CD14-positive monocyte (primary cell): Measurements from ENCODE around the gene CASP9. TPM values are rescaled to one million over a fixed set of nuclear protein-coding genes. Genes with fewer than 3 reads are reported as not detected.

Experiments used
- DNase-seq, 3 donors: peaks; one replicate each; pipeline ENCODE4 v3.0.0-alpha.2; 2011 to 2022
- H2AFZ ChIP-seq: 2 replicates; pipeline ENCODE4 v1.6.0; 2012; ENCODE audit warnings: mild to moderate bottlenecking, low read depth, low read length, inconsistent platforms; ENCODE audit not compliant: insufficient read depth, poor library complexity, severe bottlenecking
- H3K27ac ChIP-seq, 2 donors: 1 replicate in 1 of 2; 2 replicates in 1 of 2; pipeline ENCODE4 v1.5.1; 2012 to 2013; ENCODE audit warnings: low read length in 2 of 2, control low read depth in 1 of 2, inconsistent platforms in 1 of 2, low read depth in 1 of 2, mild to moderate bottlenecking in 1 of 2
- H3K27me3 ChIP-seq, 2 donors: one replicate each; pipeline versions ENCODE4 v1.6.0 to v1.6.1; 2011 to 2013; ENCODE audit warnings: low read length in 2 of 2; ENCODE audit not compliant: control insufficient read depth in 2 of 2, insufficient read depth in 2 of 2
- H3K36me3 ChIP-seq, 2 donors: replicated peaks in 1 of 2; 1 replicate in 1 of 2; 2 replicates in 1 of 2; pipeline versions ENCODE4 v1.5.1 to v1.6.1; 2012 to 2013; ENCODE audit warnings: low read length in 2 of 2, control low read depth in 1 of 2, inconsistent platforms in 1 of 2, mild to moderate bottlenecking in 1 of 2; ENCODE audit not compliant: insufficient read depth in 2 of 2, control insufficient read depth in 1 of 2
- H3K4me1 ChIP-seq, 2 donors: 1 replicate in 1 of 2; 2 replicates in 1 of 2; pipeline versions ENCODE4 v1.5.1 to v1.6.1; 2012 to 2013; ENCODE audit warnings: low read length in 2 of 2, control low read depth in 1 of 2, inconsistent platforms in 1 of 2, mild to moderate bottlenecking in 1 of 2, moderate library complexity in 1 of 2; ENCODE audit not compliant: insufficient read depth in 2 of 2, control insufficient read depth in 1 of 2
- H3K4me2 ChIP-seq: replicated peaks from 2 replicates; pipeline ENCODE3; 2012; ENCODE audit warnings: low read length, moderate library complexity, mild to moderate bottlenecking; ENCODE audit not compliant: poor library complexity, severe bottlenecking; ENCODE audit errors: extremely low read depth
- H3K4me3 ChIP-seq, 3 experiments: fragments of 200-600 bp in 1 of 3; sonication (generic) in 1 of 3; replicated peaks in 1 of 3; 1 replicate in 2 of 3; 2 replicates in 1 of 3; pipeline ENCODE4 v1.5.1; 2011 to 2013; ENCODE audit warnings: low read length in 3 of 3, mild to moderate bottlenecking in 3 of 3, control low read depth in 2 of 3, low read depth in 2 of 3, inconsistent platforms in 1 of 3, moderate library complexity in 1 of 3
- H3K79me2 ChIP-seq: 2 replicates; pipeline ENCODE4 v1.6.0; 2012; ENCODE audit warnings: mild to moderate bottlenecking, control low read depth, inconsistent platforms, low read length, moderate library complexity; ENCODE audit not compliant: insufficient read depth
- H3K9ac ChIP-seq: 2 replicates; pipeline ENCODE4 v1.6.0; 2017; ENCODE audit warnings: low read length, mild to moderate bottlenecking; ENCODE audit not compliant: insufficient read depth, poor library complexity, severe bottlenecking
- H3K9me3 ChIP-seq, 2 donors: replicated peaks in 1 of 2; 1 replicate in 1 of 2; 2 replicates in 1 of 2; pipeline versions ENCODE4 v1.5.1 to v1.6.1; 2012 to 2013; ENCODE audit warnings: low read length in 2 of 2, control low read depth in 1 of 2; ENCODE audit not compliant: control insufficient read depth in 1 of 2, insufficient read depth in 1 of 2
- H4K20me1 ChIP-seq: 2 replicates; pipeline ENCODE4 v1.6.0; 2012; ENCODE audit warnings: mild to moderate bottlenecking, low read length, control low read depth, moderate library complexity; ENCODE audit not compliant: insufficient read depth
- H3K27ac Mint-ChIP-seq, 7 donors: one replicate each; pipeline ENCODE4 v1.8.0; 2020; ENCODE audit warnings: mild to moderate bottlenecking in 7 of 7, mixed read lengths in 7 of 7, moderate library complexity in 6 of 7, inconsistent platforms in 2 of 7
- H3K27me3 Mint-ChIP-seq, 3 donors: one replicate each; pipeline ENCODE4 v1.8.0; 2021 to 2022; ENCODE audit warnings: low read depth in 3 of 3, mild to moderate bottlenecking in 3 of 3, mixed read lengths in 3 of 3, moderate library complexity in 3 of 3, inconsistent platforms in 1 of 3
- H3K36me3 Mint-ChIP-seq, 2 donors: one replicate each; pipeline ENCODE4 v1.8.0; 2020; ENCODE audit warnings: mixed read lengths in 2 of 2, inconsistent platforms in 1 of 2, mild to moderate bottlenecking in 1 of 2
- H3K4me1 Mint-ChIP-seq: one replicate; pipeline ENCODE4 v1.8.0; 2020; ENCODE audit warnings: mild to moderate bottlenecking, mixed read lengths
- H3K4me3 Mint-ChIP-seq, 2 donors: one replicate each; pipeline ENCODE4 v1.8.0; 2020; ENCODE audit warnings: mild to moderate bottlenecking in 2 of 2, mixed read lengths in 2 of 2, moderate library complexity in 1 of 2
- H3K9me3 Mint-ChIP-seq, 7 donors: one replicate each; pipeline ENCODE4 v1.8.0; 2020 to 2022; ENCODE audit warnings: mixed read lengths in 7 of 7, mild to moderate bottlenecking in 6 of 7, moderate library complexity in 6 of 7, inconsistent platforms in 2 of 7
- CTCF ChIP-seq: fragments of 200-600 bp; IDR thresholded peaks from one replicate; pipeline ENCODE4 v1.8.0; 2022; ENCODE audit warnings: antibody characterized with exemption, mild to moderate bottlenecking
- WGBS: methylation state at CpG from one replicate; pipeline ENCODE4 v1.1.5; 2013; ENCODE audit warnings: missing lambda C conversion rate; ENCODE audit not compliant: insufficient coverage; 5-methylcytosine and 5-hydroxymethylcytosine counted together
- intact Hi-C, 2 donors: fragments of 100-400 bp; cut with micrococcal nuclease; formaldehyde crosslinking; loops; one replicate each; pipeline versions ENCODE4 v1.15.0 to v1.15.1; 2023
- polyA plus RNA-seq, 3 donors: library from polyadenylated mRNA; depleted of rRNA in 1 of 3; unstranded in 2 of 3; stranded (reverse) in 1 of 3; fragments of 300-500 nt in 2 of 3; fragments of >200 nt in 1 of 3; fragmentation: Illumina TruSeq in 2 of 3; gene quantifications; 1 replicate in 2 of 3; 2 replicates in 1 of 3; pipeline ENCODE4 v1.2.3, GENCODE V29; 2012 to 2021

The CASP9 gene
- polyA plus RNA-seq, 3 donors = 15.1 to 21.5 (median 21.0) TPM

- Mint-ChIP-seq H3K27ac (peak overlapping the region in 1 of 7 donors; percentile 15), H3K27me3 (peaks cover 0 to 4% (median 2%) of the 10 kb centered on the region in 3 donors), H3K4me1 (peaks cover 9% of the 10 kb centered on the region), H3K36me3 (no peaks in the 10 kb centered on the region), H3K4me3 (no peak overlapping the region), H3K9me3 (peaks cover 0 to 2% (median 0%) of the 10 kb centered on the region in 7 donors)
- no peaks in the 10 kb centered on the region for H3K79me2 ChIP-seq
- H3K36me3 ChIP-seq = no peaks in the 10 kb centered on the region
- no peak overlapping the region for H3K4me2 ChIP-seq
- DNase-seq = no peak
- no peaks in the 10 kb centered on the region for H3K4me1 ChIP-seq
- intact Hi-C loops = loop anchor here in 1 of 2 donors (5.0 kb wide), 1 partner anchor 56 kb away; no protein-coding TSS in a partner anchor
- H3K9ac ChIP-seq = no peak overlapping the region
- no peaks in the 10 kb centered on the region for H4K20me1 ChIP-seq
- no peak overlapping the region for H3K27ac ChIP-seq
- H3K4me3 ChIP-seq = no peak overlapping the region
- no peak for TF ChIP-seq CTCF
- WGBS = 91% methylated on average over 4 of the region's 11 CpGs
- H3K27me3 ChIP-seq = no peaks in the 10 kb centered on the region
- H3K9me3 ChIP-seq = no peaks in the 10 kb centered on the region
- no peak overlapping the region for H2AFZ ChIP-seq
Measured at GRCh38 chr1:15453734-15454133, 70.3 kb downstream of the CASP9 start.

GRCh38 chr1:15452866-15453571 lies 71.0 kb downstream of the CASP9 start:
- no peak overlapping the region for H3K4me3 ChIP-seq
- no peaks in the 10 kb centered on the region for H3K36me3 ChIP-seq
- TF ChIP-seq CTCF = no peak
- no peaks in the 10 kb centered on the region for H3K27me3 ChIP-seq
- H3K4me1 ChIP-seq = no peaks in the 10 kb centered on the region
- no peak overlapping the region for H3K27ac ChIP-seq
- H3K27me3 Mint-ChIP-seq = peaks cover 2 to 4% (median 2%) of the 10 kb centered on the region in 3 donors
- no peak overlapping the region for H2AFZ ChIP-seq
- DNase-seq = no peak
- no peaks in the 10 kb centered on the region for H4K20me1 ChIP-seq
- no peak overlapping the region for H3K9ac ChIP-seq
- H3K4me3 Mint-ChIP-seq = no peak overlapping the region
- peaks cover 9% of the 10 kb centered on the region for H3K4me1 Mint-ChIP-seq
- H3K27ac Mint-ChIP-seq = no peak overlapping the region
- H3K9me3 Mint-ChIP-seq = peaks cover 0 to 2% (median 0%) of the 10 kb centered on the region in 7 donors
- intact Hi-C loops = loop anchor here in 1 of 2 donors (5.0 kb wide), 1 partner anchor 56 kb away; no protein-coding TSS in a partner anchor
- no peaks in the 10 kb centered on the region for H3K79me2 ChIP-seq
- 91% methylated on average over 5 of the region's 10 CpGs for WGBS
- H3K36me3 Mint-ChIP-seq = no peaks in the 10 kb centered on the region
- no peaks in the 10 kb centered on the region for H3K9me3 ChIP-seq
- H3K4me2 ChIP-seq = no peak overlapping the region
